Measurements from ENCODE around the gene QARS1.

QARS1 gene

DNA sequence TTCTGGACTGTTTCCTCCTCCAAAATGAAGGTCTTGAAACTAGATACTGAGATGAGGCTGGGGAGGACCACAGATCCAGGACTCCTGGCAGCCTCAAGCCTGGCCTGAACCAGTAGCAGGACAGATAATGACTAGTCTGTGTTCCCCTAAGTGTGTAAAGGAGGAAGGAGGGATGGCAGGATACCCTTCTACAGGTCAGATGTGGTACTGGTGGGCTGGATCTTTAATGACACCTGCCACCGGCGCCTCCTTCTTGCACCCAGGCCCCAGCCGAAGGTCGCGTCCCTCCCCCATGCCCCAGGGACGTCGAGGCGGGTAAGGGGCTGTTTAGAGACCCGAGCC lies 15.5 kb upstream of the QARS1 start:
- DNase-seq: peak in 1 of 2 experiments; percentile 25

DNA sequence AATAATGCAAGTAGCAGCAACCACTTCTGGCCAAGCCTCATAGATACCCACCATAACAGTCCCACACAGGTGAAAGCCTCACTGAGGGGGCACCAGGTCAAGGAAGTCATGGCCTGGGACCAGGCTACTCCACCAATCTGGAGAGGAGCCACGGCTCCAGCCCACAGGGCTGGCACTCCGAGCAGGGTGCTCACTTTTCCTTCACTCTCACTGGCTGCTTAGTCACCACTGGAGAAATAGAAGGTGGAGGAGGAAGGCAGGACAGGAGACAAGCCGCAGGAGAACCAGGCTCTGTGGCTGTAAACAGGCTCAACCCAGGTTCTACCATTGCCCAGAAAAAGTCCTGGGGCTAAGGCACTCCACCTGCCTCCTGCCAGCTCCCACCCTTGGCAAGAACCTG lies 14.9 kb upstream of the QARS1 start:
- no peak for DNase-seq

- DNase-seq: no peak
These were observed 14.5 kb upstream of the QARS1 start for GRCh38 chr3:49119036-49119435.

DNA sequence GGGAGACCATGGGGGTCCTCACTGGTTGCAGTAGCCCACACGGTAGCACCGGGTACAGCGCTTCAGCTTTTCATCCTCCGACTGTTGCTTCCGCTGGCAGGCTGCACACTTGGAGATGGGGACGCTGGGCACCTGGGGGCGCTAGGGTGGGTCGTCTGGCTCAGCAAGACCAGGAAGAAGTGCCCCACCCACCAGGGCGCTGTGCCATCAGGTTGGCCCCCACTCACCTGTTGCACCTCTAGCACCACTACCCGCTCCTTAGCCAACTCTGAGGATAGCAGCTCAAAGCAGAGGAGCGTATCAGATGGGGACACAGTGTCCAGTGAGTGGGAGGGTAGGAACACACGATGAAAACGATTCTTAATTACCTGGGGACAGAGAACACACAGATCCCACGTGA lies 7.7 kb upstream of the QARS1 start:
- DNase-seq: no peak

- DNase-seq: no peak
These were observed 6.8 kb upstream of the QARS1 start for GRCh38 chr3:49111347-49111746.

GRCh38 chr3:49110780-49111179 lies 6.2 kb upstream of the QARS1 start:
- no peak for DNase-seq

GRCh38 chr3:49108346-49108745 lies 3.8 kb upstream of the QARS1 start:
- DNase-seq: no peak

DNA sequence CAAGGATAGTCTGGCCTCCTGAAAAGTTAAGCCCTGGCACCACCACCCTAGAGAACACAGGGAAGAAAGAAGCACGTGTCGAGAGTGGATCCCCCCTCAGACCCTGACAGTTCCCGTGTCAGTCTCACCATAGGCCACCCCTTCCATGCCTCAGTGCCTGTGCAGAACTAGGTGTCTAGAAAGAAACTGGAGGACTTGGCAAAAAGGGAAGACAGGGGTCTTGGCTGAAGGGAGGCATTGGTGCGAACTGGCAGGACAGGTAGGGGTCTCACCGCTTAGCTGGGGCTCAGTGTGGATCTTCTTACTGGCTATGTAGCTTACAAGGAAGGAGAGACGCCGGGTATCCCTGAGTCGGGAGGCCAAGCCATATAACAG lies 518 bp downstream of the QARS1 start:
- DNase-seq: no peak

- DNase-seq: no peak
These were observed 4.4 kb downstream of the QARS1 start for GRCh38 chr3:49100046-49100615.

GRCh38 chr3:49098910-49099630 lies 5.5 kb downstream of the QARS1 start:
- no peak for DNase-seq

- DNase-seq: no peak
These were observed 6.1 kb downstream of the QARS1 start for GRCh38 chr3:49098429-49098828.

DNA sequence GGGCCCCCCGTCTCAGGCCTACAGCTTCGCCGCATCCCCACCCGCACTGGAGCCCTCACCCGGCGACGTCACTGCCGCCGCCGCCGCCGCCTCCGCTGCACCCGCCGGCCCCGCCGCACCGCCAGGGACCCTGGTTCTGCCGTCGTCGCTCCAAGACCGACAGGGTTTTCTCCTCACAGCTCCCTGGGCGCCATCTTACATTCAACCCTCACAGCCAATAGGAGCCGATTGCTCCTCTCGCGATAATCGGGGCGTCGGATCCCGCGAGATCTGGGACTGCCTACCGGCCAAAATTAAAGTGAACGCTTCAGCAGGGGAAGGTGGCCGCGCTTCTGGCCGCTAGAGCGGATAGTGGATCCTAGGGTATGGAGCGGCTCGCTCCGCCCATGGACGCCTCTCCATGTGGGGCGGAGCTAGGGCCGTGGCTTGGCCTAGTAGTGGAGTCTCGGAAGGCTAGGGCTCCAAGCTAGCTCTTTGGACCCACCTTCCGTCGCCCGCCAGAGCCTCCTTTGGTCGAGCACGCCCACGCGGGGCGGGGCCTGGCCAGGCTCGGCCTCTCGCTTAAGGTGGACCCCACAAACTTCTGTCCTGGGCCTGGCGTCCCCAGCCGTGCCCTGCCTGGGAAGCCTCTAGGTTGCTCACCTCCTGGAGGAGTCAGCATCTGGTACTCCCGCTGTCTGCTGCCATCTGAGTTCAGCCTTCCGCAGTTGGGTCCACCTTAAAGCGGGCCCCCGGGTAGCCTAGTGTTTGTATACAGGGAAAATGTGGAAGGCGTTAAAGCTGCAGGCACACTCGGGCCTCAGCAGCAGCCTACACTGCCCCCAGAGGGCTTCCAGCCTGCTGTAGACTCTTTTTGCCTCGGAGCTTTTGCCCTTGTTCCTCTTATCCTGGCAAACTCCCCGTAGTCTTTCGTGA lies 10.4 kb downstream of the QARS1 start, which contains the start of gene QRICH1:
TSS of gene QRICH1 (minus strand) at position 219 of the 915 bp plus-strand sequence. CDS start 17,054 bp downstream, outside the sequence.
- peak; percentile 98 for DNase-seq

DNA sequence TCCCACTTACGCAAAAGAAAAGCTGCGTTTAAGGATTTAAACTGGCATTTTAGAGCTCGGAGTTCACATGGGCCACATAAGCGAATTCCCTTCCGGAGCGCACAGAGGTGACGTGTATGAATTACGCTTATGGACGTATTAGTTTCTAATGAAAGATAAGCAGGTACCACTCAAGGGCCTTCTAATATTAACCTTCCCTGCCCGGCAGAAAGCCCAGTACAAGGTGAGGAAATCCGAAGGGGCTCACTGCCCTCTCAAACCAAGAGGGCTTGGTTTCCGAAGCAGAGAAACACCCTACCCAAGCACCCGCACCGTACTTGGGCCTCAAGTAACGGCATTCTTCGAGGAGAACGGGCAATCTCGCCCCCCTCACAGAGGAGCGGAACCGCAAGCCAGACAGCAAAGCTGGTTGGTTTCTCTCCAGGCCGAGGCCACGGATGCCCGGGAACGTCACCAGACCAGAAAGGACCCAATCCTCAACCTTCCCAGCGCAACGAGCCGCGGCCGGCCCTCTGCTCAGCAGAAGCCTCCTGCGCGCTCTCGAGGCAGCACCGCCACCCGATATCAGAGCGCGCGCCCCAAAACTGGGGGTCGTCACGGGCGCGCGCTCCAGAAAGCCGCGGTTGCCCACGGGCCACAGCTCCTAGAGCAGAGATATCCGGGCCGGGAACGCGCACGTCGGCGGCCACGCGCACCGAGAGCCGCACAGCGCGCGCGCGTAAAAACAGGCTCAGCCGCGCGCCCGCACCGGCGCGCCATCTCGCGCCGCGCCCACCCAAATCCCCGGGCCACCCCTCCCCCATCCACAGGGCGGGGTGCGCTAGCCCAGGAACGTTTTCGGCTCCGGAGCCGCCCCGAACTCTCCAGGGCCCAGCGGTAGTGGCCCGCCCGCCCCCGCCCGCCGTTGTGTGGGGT lies 11.4 kb downstream of the QARS1 start:
- peak; percentile 89 to 91 for DNase-seq

- DNase-seq: no peak
These were observed 23.1 kb downstream of the QARS1 start for GRCh38 chr3:49081429-49081828.

DNA sequence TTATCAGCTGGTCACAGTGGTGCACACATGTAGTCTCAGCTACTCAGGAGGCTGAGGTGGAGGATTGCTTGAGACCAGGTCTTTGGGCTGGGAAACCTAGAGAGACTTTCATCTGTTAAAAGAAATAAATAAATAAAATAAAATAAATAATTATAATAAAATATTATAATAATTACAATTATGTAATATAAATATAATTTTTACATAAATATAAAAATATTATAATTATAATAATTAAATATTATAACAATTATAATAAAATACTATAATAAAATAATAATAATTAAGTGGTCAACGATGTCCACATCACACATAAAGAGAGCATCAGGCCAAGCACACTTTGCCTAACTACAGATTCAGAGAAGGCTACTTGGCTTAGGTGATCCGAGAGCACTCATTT lies 25.3 kb downstream of the QARS1 start:
- DNase-seq: no peak

GRCh38 chr3:49076646-49077045 lies 27.9 kb downstream of the QARS1 start:
- DNase-seq: no peak

DNA sequence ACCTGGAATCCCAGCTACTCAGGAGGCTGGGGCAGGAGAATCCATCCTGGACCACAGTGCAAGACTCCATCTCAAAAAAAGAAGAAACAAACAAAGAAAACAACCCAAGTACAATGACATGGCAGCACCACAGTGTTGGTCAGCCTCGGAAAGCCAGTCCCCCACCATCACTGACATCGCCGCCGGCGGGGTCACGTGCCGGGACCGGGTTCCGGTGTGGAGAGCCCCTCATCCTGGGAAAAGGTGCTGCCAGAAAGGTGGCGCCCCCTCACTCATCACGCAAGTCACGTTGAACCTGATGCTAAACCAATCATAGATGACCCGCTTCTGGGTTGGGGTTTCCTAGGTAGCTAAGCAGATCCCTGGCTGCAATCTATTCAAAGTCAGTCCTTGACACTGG lies 28.4 kb downstream of the QARS1 start:
- no peak for DNase-seq

GRCh38 chr3:49058011-49058410 lies 46.5 kb downstream of the QARS1 start:
- no peak for DNase-seq

GRCh38 chr3:49057268-49057667 lies 47.3 kb downstream of the QARS1 start:
- no peak for DNase-seq

GRCh38 chr3:49054344-49054862 lies 50.2 kb downstream of the QARS1 start:
- no peak for DNase-seq

DNA sequence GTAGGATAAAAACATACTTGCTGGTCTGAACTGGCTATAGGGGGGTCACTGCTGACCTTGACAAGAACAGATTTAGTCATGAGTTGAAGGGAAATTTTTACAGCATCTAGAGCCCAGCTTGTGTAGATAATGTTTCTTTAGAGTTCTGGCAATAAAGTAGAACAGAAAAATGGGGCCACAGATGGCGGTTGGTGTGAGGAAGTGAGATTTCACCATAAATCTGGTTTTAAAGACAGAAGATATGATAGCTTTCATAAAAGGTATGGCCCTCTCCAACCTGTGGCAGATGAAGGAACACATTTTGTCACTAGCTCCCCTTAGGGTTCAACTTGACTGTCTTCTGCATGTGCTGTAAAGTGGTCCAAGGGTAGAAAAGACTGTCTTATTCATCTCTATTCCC lies 51.0 kb downstream of the QARS1 start:
- DNase-seq: no peak
